Astrocyte of the spinal cord (primary cell): ENCODE data around the gene CDH8.
"Not testable (repeated sequence)": the region's sequence is repeated elsewhere in the genome, so short reads cannot be mapped to it uniquely, and the experiment has no call there.

ENCODE experiments used
- DNase-seq: peaks from one replicate; pipeline ENCODE4 v3.0.0; 2011; ENCODE audit warnings: low read depth, low spot score
- H3K4me3 ChIP-seq: 2 replicates; pipeline ENCODE4 v1.5.1; 2011; ENCODE audit warnings: low read depth, mild to moderate bottlenecking, low read length, moderate library complexity
- in situ Hi-C: cut with HindIII; loops from 2 replicates; pipeline ENCODE4 v1.10.0; 2017; ENCODE audit warnings: low sequenced_read_pairs
- TF ChIP-seq, protein P1 (sequence below): IDR thresholded peaks from 2 replicates; pipeline ENCODE4 v1.5.1; 2012; ENCODE audit warnings: low read depth, mild to moderate bottlenecking, low read length, inconsistent platforms

The CDH8 gene

DNA sequence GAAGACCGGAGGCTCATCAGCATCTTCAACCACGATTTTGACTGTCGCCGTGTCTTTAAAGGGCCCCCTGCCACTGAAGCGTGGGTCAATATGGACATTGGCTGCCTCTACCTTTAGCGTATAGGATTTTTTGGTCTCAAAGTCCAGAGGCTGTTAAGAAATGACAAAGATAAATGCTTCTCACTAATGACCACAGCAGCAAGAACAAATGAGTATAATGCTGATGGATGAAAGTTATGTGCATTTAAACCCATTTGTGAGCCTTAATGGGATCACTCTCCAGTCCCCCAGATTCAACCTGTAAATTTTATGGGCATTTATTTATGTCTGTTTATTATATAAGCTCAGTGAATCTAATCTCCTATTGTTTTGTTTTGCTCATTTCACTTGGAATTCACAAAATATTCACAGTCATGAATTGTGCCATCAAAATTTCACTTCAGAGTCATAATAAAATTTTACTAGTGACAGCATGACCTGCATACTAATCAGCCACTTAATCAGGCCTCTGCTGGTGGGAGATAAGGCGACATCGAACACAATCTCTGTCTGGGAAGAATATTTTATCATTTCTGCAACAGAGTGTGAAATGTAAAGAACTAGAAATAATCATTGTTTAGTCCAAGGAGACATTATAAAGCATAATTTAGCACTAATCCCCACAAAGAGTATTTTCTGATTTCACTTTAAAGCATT, 218.5 kb downstream of the CDH8 start:
- TF ChIP-seq, protein P1, sequence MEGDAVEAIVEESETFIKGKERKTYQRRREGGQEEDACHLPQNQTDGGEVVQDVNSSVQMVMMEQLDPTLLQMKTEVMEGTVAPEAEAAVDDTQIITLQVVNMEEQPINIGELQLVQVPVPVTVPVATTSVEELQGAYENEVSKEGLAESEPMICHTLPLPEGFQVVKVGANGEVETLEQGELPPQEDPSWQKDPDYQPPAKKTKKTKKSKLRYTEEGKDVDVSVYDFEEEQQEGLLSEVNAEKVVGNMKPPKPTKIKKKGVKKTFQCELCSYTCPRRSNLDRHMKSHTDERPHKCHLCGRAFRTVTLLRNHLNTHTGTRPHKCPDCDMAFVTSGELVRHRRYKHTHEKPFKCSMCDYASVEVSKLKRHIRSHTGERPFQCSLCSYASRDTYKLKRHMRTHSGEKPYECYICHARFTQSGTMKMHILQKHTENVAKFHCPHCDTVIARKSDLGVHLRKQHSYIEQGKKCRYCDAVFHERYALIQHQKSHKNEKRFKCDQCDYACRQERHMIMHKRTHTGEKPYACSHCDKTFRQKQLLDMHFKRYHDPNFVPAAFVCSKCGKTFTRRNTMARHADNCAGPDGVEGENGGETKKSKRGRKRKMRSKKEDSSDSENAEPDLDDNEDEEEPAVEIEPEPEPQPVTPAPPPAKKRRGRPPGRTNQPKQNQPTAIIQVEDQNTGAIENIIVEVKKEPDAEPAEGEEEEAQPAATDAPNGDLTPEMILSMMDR = no peak
- DNase-seq = no peak
- in situ Hi-C loops = no loop called here
- H3K4me3 ChIP-seq = no peak overlapping the region

DNA sequence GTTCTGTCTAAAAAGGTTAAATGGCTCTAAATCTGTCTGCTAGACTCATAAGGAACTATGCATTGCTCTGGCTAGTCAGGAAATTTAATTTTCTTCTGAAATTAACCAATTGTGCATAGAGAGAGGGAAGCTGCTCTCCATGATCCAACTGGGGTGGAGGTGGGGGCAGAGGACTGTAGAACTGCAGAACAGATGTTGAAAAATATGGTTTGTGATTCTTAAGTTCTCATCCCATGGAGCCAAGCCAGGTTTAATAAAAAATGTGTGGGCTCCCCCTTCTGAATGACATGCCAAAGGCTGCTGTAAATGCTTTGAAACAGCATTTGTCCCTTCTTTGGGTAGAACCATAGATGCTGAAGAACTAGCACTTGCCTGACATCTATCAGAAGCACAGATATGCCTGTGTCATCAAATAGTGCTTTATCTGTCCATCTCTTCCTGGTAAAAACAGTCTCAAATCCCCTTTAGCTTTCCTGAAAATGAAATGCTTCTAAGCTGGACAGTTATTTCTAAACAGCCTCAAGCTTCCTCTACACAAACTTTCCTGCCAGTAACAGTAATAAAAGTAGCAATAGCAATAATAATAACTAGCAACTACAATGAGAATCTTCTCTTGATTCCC, 221.4 kb downstream of the CDH8 start:
- TF ChIP-seq, protein P1 = no peak
- in situ Hi-C loops = no loop called here
- no peak for DNase-seq
- H3K4me3 ChIP-seq = no peak overlapping the region

DNA sequence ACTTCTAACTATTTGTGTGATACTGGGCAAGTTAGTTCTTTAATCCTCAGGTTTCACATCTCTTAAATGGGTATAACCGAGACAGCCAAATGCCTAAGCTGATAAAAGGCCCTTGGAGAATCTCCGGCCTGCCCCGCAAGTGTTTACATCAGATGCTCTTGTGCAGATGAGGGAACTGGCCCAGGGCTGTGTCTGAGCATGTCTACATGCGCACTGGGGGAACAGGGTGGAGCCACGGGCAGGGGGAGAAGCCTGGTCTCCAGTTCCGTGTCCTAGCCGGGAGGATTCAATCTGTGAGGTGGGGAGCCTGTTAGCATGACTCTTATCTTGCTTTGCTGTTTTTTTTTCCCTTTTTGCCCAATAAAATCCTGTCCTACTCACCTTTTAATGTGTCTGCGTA, 222.9 kb downstream of the CDH8 start:
- H3K4me3 ChIP-seq = no peak overlapping the region
- TF ChIP-seq, protein P1 = no peak
- DNase-seq = no peak
- in situ Hi-C loops = no loop called here

DNA sequence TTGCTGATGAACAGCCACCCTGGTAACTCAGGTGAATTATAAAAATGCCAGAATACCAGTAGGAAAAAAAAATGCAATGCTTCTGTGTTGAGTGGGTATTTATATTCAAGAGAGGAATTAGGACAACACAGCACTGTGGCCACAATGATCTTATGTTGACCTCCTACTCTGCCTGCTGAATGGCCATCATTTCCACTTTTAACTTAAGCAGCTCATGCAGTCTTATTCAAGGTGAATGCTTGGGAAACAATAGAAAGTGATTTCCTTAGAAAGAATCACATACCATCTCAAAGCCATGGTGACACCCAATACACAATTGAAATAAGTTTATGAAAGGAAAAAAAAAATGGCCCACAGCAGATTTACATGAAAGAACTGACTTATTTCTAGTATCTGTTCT, 224.0 kb downstream of the CDH8 start:
- TF ChIP-seq, protein P1 = no peak
- DNase-seq = no peak
- in situ Hi-C loops = no loop called here
- H3K4me3 ChIP-seq = no peak overlapping the region

DNA sequence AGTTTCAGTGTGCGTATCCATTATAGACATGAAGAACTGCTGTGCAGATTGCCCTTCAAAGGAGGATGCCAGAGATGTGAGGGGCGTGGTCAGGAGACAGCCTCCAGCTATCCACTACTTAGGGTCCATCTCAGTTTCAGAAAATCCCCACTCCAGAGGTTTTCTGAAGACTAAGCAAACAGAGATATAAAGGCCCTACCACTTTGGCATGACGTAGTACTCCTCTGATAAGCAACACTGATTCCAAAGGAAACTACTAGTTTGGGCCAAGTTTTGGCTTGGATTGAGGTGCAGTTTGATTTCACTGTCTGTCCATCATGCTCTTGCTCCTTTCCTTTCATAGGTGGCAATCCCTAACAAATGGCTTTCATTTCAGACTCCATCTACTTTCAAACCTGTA, 228.7 kb downstream of the CDH8 start:
- in situ Hi-C loops = no loop called here
- no peak overlapping the region for H3K4me3 ChIP-seq
- DNase-seq = no peak
- TF ChIP-seq, protein P1 = no peak

DNA sequence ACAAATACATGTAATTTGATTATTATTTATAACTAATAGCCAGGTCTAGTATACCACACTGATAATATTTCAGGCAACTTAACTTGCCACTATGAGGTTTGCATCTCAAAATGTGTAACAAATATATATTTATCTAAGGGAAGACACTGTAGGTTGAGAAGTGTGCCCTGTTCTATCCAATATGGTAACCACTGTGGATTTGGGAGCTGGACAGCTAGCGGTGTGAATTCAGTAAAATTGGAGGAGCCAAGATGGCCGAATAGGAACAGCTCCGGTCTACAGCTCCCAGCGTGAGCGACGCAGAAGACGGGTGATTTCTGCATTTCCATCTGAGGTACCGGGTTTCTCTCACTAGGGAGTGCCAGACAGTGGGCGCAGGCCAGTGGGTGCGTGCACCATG, 235.0 kb downstream of the CDH8 start:
- in situ Hi-C loops, DNase-seq, H3K4me3 ChIP-seq: not testable (repeated sequence)

DNA sequence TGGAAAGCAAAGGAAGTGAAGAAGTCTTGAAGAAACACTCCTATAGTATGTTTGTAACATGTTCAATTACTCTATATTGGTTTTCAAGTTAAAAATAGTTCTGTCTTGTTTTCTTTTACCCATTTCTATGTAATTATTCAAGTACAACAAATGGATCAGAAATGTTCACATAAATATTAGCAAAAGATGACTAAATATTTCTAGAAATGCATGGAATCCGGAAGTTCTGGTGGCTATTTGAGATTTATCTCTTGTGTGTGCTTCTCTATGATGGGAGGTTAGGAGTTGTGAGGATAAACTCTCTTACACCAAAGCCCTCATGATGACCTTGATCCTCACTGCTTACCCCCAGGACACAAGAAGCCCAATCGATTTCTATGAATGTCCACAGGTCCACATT, 237.5 kb downstream of the CDH8 start:
- no peak for DNase-seq
- in situ Hi-C loops = no loop called here
- H3K4me3 ChIP-seq = no peak overlapping the region
- TF ChIP-seq, protein P1 = no peak
